Lower lobe of right lung (tissue), 2 donors: ENCODE measurements around the gene DCDC1. TPM values are rescaled to one million over a fixed set of nuclear protein-coding genes. Genes with fewer than 3 reads are reported as not detected.

ENCODE experiments used
- ATAC-seq, 2 donors: fragments of 200-7000 bp; cut with Tn5 transposase; one replicate each; pipeline ENCODE4 v1.9.1; 2020 to 2022; ENCODE audit warnings: mild to moderate bottlenecking in 2 of 2, moderate library complexity in 2 of 2
- DNase-seq: peaks from one replicate; pipeline ENCODE4 v3.0.0-alpha.2; 2020
- H3K27ac ChIP-seq: fragments of 200-600 bp; one replicate; pipeline ENCODE4 v1.8.0; 2022
- H3K27me3 ChIP-seq: fragments of 200-600 bp; one replicate; pipeline ENCODE4 v1.8.0; 2022; ENCODE audit warnings: low read depth
- H3K36me3 ChIP-seq: fragments of 200-600 bp; one replicate; pipeline ENCODE4 v1.8.0; 2022; ENCODE audit warnings: mild to moderate bottlenecking
- H3K4me1 ChIP-seq: fragments of 200-600 bp; one replicate; pipeline ENCODE4 v1.8.0; 2022
- H3K4me3 ChIP-seq: fragments of 200-600 bp; one replicate; pipeline ENCODE4 v1.8.0; 2022; ENCODE audit warnings: mild to moderate bottlenecking
- H3K9me3 ChIP-seq: fragments of 200-600 bp; one replicate; pipeline ENCODE4 v1.8.0; 2022
- CTCF ChIP-seq: fragments of 200-600 bp; IDR thresholded peaks from one replicate; pipeline ENCODE4 v1.8.0; 2022; ENCODE audit warnings: antibody characterized with exemption, mild to moderate bottlenecking
- intact Hi-C: fragments of 100-400 bp; cut with DNase I; formaldehyde crosslinking; loops from one replicate; pipeline ENCODE4 v1.11.0; 2022
- total RNA-seq: library from RNA; stranded (reverse); fragmentation: NEBNext Ultra II Directional; extraction: Animal tissue kit (Norgen Biotek cat#: 25700); gene quantifications from one replicate; pipeline ENCODE4 v1.2.1, GENCODE V29; 2021
- donor health status: DM: no; HTN: yes; CAD: no; lungs with severe emphysema.

DCDC1 gene
- total RNA-seq, 1 donor from 2014 or later, result 4.1 TPM

GRCh38 chr11:30861064-30861463 lies 508.5 kb downstream of the DCDC1 start:
- no peak overlapping the region for H3K4me3 ChIP-seq
- intact Hi-C loops, result no loop called here
- H3K27ac ChIP-seq, result no peak overlapping the region
- H3K36me3 ChIP-seq, result no peaks in the 10 kb centered on the region
- H3K9me3 ChIP-seq, result no peaks in the 10 kb centered on the region
- H3K27me3 ChIP-seq, result no peaks in the 10 kb centered on the region
- ATAC-seq (no peak), DNase-seq (no peak)
- H3K4me1 ChIP-seq, result no peaks in the 10 kb centered on the region
- no peak for TF ChIP-seq CTCF

GRCh38 chr11:30860146-30860545 lies 509.4 kb downstream of the DCDC1 start:
- no peak overlapping the region for H3K4me3 ChIP-seq
- no peaks in the 10 kb centered on the region for H3K4me1 ChIP-seq
- intact Hi-C loops, result no loop called here
- TF ChIP-seq CTCF, result no peak
- no peaks in the 10 kb centered on the region for H3K36me3 ChIP-seq
- no peaks in the 10 kb centered on the region for H3K9me3 ChIP-seq
- DNase-seq (no peak), ATAC-seq (no peak)
- no peaks in the 10 kb centered on the region for H3K27me3 ChIP-seq
- H3K27ac ChIP-seq, result no peak overlapping the region

- no peak for ATAC-seq
- intact Hi-C loops, result no loop called here
Observed at GRCh38 chr11:30859669-30860068, 509.9 kb downstream of the DCDC1 start.

GRCh38 chr11:30855383-30856006 lies 514.0 kb downstream of the DCDC1 start:
- DNase-seq, result no peak
- no peak overlapping the region for H3K27ac ChIP-seq

More at GRCh38 chr11:30859669-30860068, 509.9 kb downstream of the DCDC1 start:
- H3K9me3 ChIP-seq, result no peaks in the 10 kb centered on the region
- no peak for TF ChIP-seq CTCF
- no peak overlapping the region for H3K27ac ChIP-seq
- H3K27me3 ChIP-seq, result no peaks in the 10 kb centered on the region
- no peak overlapping the region for H3K4me3 ChIP-seq
- H3K36me3 ChIP-seq, result no peaks in the 10 kb centered on the region
- no peak for DNase-seq
- H3K4me1 ChIP-seq, result no peaks in the 10 kb centered on the region

GRCh38 chr11:30853439-30853838 lies 516.1 kb downstream of the DCDC1 start:
- no peak for ATAC-seq

More at GRCh38 chr11:30855383-30856006, 514.0 kb downstream of the DCDC1 start:
- peak; percentile 23 for TF ChIP-seq CTCF
- H3K4me3 ChIP-seq, result no peak overlapping the region
- H3K27me3 ChIP-seq, result no peaks in the 10 kb centered on the region
- intact Hi-C loops, result no loop called here
- no peaks in the 10 kb centered on the region for H3K9me3 ChIP-seq
- ATAC-seq, result no peak
- H3K36me3 ChIP-seq, result no peaks in the 10 kb centered on the region
- no peaks in the 10 kb centered on the region for H3K4me1 ChIP-seq

More at GRCh38 chr11:30853439-30853838, 516.1 kb downstream of the DCDC1 start:
- no peak overlapping the region for H3K4me3 ChIP-seq
- H3K27me3 ChIP-seq, result no peaks in the 10 kb centered on the region
- intact Hi-C loops, result no loop called here
- no peak for TF ChIP-seq CTCF
- no peaks in the 10 kb centered on the region for H3K9me3 ChIP-seq
- H3K4me1 ChIP-seq, result no peaks in the 10 kb centered on the region
- DNase-seq, result no peak
- no peak overlapping the region for H3K27ac ChIP-seq
- no peaks in the 10 kb centered on the region for H3K36me3 ChIP-seq
